HG02981 (cell line): Measurements from ENCODE around the gene PSMD9.
A peak's percentile ranks its signal among the peaks of the same experiment; 100 is the strongest.
"Not testable (repeated sequence)": the region's sequence is repeated elsewhere in the genome, so short reads cannot be mapped to it uniquely, and the experiment has no call there.

Experiments
- ATAC-seq: cut with Tn5 transposase; IDR thresholded peaks from one replicate; pipeline ENCODE4 v1.9.1; 2021; ENCODE audit warnings: mild to moderate bottlenecking, moderate library complexity; ENCODE audit not compliant: unreplicated experiment

Gene PSMD9

GRCh38 chr12:121888478-121889273 is at the start of gene PSMD9:
PSMD9 (plus strand) TSS chr12:121888790; CDS start chr12:121888857, 67 bp downstream.
- ATAC-seq, result peak; percentile 88

GRCh38 chr12:121839106-121839992 is 49.2 kb upstream of the PSMD9 start:
- peak; percentile 95 for ATAC-seq

- ATAC-seq, result no peak
Measured at GRCh38 chr12:121839993-121840761, 48.4 kb upstream of the PSMD9 start.

GRCh38 chr12:121843236-121843982 is 45.2 kb upstream of the PSMD9 start:
- no peak for ATAC-seq

GRCh38 chr12:121845701-121846100 is 42.9 kb upstream of the PSMD9 start:
- ATAC-seq, result no peak

GRCh38 chr12:121849211-121849610 is 39.4 kb upstream of the PSMD9 start:
- ATAC-seq, result no peak

- no peak for ATAC-seq
Measured at GRCh38 chr12:121849665-121850064, 38.9 kb upstream of the PSMD9 start.

GRCh38 chr12:121852392-121852791 is 36.2 kb upstream of the PSMD9 start:
- not testable (repeated sequence) for ATAC-seq

GRCh38 chr12:121857322-121858246 is 31.0 kb upstream of the PSMD9 start:
- no peak for ATAC-seq

GRCh38 chr12:121858318-121858661 is 30.3 kb upstream of the PSMD9 start:
- ATAC-seq, result no peak

GRCh38 chr12:121858662-121859572 is 29.7 kb upstream of the PSMD9 start, which contains the start of gene HPD:
HPD (minus strand) TSS chr12:121858859; CDS start chr12:121858823, 36 bp downstream.
- no peak for ATAC-seq

GRCh38 chr12:121860257-121860656 is 28.3 kb upstream of the PSMD9 start:
- no peak for ATAC-seq

GRCh38 chr12:121860699-121861098 is 27.9 kb upstream of the PSMD9 start:
- ATAC-seq, result not testable (repeated sequence)

GRCh38 chr12:121861636-121862254 is 26.8 kb upstream of the PSMD9 start:
- no peak for ATAC-seq

- ATAC-seq, result no peak
Measured at GRCh38 chr12:121866331-121866730, 22.3 kb upstream of the PSMD9 start.

- not testable (repeated sequence) for ATAC-seq
Measured at GRCh38 chr12:121869229-121869628, 19.4 kb upstream of the PSMD9 start.

- no peak for ATAC-seq
Measured at GRCh38 chr12:121871467-121871866, 17.1 kb upstream of the PSMD9 start.
